GOT3 (cell line): ENCODE results near the gene MEX3A.
"Not testable (repeated sequence)": the region's sequence is repeated elsewhere in the genome, so short reads cannot be mapped to it uniquely, and the experiment has no call there.

Experiments
- DNase-seq: peaks from one replicate; lab custom pipeline; 2025; ENCODE audit warnings: mixed read lengths; lab: John Stamatoyannopoulos, UW

The MEX3A gene, protein sequence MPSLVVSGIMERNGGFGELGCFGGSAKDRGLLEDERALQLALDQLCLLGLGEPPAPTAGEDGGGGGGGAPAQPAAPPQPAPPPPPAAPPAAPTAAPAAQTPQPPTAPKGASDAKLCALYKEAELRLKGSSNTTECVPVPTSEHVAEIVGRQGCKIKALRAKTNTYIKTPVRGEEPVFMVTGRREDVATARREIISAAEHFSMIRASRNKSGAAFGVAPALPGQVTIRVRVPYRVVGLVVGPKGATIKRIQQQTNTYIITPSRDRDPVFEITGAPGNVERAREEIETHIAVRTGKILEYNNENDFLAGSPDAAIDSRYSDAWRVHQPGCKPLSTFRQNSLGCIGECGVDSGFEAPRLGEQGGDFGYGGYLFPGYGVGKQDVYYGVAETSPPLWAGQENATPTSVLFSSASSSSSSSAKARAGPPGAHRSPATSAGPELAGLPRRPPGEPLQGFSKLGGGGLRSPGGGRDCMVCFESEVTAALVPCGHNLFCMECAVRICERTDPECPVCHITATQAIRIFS

DNA sequence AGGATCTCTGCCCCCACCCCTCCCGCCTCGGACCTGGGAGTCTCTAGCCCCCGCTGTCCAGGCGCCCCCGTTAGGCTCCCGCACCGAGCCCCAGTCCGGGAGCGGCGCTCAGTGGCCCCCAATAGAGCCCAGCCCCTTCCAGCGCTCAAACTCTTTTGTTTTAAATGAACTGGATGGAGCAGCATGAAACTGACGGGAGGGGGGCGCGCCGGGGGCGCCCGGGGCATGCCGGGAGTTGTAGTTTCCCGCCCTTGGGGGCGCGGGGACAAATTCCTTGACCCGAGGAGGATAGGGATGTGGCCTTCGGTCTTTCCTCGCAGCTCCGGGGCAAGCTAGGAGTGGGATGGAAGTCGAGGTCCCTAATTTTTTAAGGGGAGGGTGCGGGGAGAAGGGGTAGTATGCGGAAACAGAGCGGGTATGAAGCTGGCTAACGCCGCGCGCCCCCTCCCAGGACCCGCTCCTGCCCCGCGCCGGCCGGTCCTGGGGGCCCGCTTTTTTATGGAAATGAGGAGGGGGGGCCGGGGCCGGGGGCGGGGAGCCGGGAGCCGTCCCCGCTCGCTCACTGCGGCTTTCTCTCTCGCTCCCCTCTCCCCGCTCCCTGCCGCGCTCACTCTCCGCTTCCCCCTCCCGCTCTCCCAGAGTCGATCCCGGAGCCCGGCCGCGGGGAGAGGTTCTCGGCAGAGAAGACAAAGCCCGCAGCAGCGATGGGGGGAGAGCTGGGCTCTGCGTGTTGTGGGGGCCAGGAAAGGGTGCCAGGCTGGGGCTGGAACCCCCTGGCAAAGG is at the start of gene MEX3A:
MEX3A (minus strand) TSS at position 157 of the 783 bp plus-strand sequence. CDS start 467 bp downstream, outside the sequence.
- DNase-seq: no peak

DNA sequence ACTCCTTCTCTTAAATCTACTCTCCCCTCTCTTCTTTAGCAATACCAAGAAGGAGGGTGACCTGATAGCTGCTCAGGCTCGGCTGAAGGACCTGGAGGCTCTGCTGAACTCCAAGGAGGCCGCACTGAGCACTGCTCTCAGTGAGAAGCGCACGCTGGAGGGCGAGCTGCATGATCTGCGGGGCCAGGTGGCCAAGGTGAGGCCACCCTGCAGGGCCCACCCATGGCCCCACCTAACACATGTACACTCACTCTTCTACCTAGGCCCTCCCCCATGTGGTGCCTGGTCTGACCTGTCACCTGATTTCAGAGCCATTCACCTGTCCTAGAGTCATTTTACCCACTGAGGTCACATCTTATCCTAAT is 48.3 kb upstream of the MEX3A start:
- DNase-seq: no peak

DNA sequence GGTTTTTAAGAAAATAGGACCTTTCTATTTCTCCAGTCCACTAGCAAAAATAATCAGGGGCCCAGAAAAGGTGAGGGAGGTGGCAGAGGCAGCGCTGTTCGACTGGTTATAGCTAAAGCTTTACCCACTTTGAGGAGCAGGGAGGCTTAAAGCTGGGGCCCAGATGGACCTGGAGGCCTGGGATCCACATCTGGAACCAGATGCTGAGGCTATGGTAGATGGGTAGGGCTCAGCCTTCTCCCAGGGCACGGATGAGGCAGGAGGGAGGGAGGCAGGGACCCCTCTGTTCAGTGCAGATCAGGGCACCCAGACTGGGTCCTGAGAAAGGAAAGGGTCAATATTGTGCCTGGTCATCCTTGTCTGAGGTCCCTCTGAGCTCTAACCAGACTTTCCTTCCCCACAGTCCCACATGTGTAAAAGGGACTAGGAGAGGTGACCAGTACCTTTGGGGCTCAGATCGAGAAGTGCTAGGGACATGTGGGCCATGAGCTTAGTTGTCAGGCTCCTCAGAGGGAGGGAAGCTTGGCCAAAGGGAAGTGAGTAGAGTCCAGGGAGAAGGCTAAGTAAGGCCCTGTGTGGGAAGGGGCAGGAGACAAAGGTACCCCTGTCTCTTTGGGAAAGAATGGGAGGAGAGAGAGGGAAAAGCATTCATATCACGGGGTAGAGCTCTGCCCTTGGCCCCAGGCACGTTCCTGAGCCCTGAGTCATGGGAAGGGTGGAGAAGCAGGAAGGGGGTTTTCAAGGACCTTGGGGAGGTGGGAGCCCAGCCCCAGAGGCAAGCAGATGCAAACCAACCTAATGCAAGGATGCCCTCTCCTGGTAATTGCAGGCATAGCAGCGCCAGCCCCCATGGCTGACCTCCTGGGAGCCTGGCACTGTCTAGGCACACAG is 47.7 kb upstream of the MEX3A start:
- DNase-seq: peak; percentile 49

DNA sequence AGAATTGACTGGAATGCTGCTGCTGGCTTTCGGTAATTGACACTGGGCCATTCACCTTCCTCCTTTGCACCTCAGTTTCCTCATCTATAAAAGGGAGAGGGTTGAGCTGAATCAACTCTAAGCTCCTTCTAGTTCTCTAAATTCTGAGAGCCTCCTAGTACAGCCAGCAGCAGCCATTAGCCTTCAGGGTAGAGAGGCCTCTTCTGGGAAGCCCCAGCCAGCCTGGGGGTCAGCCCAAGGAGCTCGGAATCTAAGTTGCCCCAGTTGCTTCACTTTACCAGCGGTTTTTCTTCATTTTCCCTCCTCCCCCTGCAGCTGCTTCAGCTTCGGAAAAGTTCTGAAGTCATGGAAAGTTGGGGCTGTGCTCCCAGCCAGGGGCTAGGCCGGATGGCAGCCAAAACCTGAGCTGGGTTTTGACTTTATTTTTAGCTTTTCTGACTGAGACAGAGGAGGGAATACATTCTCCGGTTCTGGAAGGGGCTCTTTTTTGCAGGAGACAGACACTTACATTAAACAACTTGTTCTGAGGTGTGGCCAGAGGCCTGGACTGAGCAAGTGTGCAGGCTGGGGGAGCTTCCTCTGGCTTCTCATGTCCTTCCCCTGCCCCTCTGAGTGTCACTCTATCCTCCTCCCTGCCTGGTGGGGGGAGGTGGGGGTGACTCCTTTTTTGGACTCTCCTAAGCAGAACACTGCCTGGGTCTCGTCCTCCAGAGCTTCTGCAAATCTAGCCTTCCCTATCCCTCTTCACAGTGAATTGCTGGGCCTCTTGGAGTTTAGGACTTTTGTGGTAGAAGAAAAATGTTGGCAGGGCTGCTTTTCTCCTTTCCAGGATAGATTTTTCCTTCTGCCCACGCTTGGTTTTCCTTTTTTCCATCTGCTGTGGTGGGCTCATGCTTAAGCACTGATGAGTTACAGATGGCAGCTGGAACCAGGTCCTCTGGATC is 46.7 kb upstream of the MEX3A start:
- no peak for DNase-seq

DNA sequence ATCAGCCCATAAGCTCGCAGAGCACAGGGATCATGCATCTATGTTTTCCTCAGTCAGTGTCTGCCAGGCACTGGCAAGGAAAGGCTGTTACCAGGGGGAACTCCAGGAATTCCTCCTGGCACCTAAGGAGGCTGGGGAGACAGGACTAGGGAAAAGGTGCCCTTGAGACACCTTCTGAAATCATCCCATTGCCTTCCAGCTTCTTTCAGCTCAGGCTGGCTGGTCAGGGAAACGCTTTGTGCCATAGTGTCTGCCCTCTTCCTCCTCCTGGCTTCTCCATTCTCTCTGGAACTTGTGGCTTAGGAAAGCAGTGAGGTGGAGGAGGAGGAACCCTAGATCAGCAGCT is 46.0 kb upstream of the MEX3A start:
- no peak for DNase-seq

DNA sequence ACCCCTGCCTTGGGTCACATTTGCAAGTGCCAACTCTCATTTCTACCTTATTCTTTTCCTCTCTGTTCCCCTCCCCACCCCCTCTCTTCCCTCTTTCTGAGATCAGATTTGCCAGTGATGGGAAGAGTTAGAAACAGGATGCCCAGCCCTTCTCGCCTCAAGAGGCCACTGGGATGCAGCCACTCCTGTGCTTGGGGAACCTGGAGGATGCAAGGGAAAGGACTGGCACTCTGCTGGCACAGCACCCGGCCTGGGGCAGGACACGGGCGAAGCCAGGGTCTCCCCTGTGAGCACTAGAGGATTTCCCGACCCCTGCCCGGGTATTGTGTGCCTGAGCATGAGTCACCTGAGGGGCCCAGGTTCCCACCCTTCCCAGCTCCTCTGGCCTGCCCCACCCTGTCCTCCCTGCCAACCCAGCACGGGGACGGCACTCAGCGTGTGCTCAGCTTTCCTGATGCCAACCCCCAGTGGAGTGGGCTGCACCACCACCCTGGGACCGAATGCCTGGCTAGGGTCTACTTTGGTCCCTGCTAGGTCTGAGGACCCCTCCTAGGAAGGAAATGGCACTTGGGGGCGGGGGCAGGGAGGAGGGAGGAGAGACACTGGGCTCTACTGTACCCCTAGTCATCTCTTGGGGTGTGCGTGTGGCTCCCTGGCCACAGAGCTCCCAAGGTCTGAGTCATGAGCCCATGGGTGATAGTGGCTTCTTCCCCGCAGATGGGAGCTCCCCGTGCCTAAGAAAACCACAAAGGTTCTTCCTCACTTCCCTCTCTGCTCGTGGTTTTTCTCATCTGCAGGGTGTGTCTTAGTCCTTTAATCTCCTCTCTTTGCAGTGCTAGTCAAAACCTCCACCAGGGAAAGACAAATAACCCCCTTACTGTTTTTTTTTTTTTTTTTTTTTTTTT is 44.6 kb upstream of the MEX3A start:
- DNase-seq: peak; percentile 71

DNA sequence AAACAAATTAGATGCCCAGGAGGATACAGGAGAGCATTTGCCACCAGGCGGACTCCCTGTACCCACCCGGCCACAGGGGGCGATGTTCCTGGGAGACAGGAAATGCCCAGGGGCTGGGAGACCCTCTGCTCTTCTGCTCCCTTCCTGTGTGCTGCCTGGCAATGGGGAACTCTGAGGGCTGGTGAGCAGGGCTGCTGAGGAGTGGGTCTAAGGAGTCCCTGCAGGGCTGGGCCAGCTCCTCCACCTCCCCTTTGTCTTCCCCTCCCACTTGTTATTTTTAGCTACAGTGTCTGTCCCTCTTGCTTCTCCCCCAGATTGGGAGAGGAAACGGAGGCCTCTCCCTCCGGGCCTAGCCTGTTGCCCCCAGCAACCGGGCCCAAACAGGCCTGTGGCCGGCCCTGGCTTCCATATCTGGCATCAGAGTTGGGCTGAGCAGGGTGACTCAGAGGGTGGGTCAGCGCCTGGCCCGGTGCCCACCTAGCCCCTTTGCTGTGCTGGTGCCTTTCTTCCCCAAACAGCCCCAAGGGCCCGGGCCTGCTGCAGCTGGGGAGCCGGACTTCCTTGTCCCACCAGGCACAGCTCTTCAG is 43.9 kb upstream of the MEX3A start:
- DNase-seq: peak; percentile 88

DNA sequence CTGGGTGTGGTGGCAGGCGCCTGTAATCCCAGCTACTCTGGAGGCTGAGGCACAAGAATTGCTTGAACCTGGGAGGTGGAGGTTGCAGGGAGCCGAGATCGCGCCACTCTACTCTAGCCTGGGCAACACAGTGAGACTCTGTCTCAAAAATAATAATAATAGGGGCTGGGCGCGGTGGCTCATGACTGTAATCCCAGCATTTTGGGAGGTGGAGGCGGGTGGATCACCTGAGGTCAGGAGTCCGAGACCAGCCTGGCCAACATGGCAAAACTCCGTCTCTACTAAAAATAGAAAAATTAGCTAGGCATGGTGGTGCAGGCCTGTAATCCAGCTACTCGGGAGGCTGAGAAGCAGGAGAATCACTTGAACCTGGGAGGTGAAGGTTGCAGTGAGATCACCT is 43.3 kb upstream of the MEX3A start:
- DNase-seq: not testable (repeated sequence)

DNA sequence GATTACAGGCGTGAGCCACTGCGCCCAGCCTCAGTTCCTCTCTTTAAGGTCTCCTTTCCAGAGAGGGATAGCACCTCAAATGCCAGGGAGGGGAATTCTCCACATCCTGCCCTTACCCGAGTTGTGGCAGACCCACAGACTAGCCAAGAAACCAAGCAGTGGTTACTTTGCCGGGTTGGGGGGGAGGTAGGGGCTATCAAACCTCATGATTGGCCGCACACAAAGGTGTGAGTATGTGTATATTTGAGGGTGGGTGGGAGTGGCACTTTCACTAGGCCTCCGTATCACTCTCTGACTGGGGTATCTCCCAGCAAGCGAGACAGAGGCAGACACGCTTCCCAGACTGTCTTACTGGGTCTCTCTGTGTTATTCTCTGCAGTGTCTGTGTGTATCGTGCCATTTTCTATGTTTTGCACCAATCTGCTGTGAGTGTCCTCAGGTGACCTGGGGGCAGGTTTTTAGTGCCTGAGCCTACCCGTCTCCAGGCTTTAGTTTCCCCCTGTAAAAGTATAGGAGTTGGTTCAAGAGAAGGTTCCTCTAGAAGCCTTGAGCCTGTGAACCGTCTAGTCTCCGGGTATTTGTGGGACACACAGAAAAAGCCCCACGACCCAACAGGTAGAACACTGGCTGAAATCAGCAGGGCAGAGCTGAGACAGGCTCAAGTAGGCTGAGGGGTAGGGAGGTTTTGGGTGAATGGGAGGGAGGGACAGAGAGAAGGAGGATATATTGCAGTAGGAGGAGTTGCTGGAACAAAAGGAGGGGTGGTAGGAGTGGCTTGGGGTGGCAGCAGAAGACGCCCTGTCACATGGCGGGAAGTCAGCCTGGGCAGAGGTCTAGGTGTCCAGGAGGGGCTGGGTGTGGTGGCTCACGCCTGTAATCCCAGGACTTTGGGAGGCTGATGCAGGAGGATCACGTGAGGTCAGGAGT is 42.6 kb upstream of the MEX3A start:
- no peak for DNase-seq

DNA sequence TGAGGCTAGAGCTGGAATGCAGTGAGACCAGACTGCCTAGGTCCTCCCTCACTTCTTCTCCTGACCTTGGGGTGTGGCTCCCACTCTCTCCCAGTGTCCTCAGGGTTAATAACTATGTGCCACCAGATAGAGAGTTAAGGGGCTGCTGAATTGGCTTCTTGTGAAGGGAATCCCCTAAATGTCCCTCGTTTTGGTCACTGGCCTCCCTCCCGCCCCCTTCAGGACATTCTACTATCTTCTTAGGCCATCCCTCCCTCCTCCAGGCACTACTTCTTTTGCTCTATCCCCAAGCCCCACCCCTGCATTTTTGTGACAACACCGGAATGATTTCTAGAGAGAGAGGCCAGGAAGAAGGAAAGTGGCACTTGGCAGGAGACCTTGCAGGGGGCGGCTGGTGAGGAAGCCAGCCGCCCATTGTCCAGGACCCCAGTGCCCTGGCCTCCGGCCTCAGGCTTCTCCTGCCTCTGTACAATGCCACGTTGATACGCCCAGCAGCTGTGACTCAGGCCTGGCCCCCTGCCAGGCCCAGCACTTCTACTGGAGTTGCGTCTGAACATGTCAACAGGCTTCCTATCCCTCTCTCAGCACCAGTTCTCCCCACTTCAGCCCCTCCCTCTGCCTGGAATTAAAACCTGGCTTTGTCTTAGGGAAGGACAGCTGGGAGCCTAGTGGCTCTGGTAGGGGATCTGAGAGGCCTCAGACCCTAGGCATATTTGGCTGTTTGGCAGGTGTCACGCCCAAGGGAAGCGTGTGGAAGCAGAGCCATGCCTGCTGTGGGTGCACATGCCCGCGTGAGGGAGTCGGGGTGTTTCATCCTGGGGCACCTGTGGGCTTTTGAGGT is 41.3 kb upstream of the MEX3A start:
- DNase-seq: peak; percentile 84

DNA sequence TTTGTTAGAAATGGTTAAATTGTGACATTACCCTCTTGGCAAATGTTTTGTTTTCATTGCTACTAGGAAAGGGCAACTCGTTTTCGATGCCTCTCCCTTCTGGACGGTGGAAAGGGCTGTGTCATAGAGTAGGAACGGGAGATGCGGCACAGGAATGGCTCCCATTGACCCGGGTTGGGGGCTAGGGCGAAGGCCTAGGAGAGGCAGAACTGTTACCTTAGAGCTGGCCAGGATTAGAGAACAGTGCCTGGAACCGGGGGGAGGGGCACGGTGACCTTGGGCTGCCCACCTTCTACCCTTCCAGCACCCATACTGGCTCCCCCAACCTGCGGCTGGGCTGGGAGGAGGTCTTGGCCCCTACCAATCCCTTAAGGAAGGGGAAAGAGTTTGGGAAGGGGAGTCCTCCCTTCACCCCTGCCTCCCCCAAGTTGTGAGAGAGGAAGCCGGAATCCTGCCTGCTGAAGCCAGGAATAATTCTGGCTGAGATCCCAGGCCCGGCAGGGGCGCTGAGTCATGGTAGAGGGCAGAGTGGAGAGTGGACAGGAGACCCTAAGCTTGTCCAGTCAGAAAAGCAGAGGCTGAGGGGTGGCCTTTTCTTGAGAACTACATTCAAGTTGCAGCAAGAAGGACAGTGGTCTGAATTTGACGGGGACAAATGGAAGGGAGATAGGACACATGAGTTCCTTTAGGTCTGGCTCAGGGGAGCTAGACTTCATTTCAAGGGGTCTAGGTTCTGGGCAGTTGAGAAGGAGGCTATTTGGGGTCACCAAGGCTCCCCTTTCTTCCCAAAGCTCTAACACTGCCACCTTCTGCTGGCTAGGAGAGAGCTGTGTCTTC is 40.5 kb upstream of the MEX3A start:
- DNase-seq: peak; percentile 36

DNA sequence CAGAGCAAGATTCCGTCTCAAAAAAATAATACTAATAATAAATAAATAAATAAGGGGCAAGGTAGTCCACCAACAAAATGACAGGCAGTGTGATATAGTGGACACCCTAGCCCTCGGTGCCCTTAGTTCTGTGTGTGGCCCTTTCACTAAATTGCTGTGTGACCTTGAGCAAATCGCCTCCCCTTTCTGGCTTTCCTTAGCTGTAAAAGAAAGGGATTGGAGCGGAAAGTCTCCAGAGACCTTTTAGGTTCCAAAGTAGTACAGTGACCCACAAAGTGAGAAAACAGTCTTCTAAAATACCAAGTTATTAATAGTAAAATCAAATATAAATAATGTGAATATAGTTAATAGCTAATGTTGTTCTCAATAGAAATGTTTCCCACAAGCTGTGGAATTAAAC is 39.8 kb upstream of the MEX3A start:
- no peak for DNase-seq

DNA sequence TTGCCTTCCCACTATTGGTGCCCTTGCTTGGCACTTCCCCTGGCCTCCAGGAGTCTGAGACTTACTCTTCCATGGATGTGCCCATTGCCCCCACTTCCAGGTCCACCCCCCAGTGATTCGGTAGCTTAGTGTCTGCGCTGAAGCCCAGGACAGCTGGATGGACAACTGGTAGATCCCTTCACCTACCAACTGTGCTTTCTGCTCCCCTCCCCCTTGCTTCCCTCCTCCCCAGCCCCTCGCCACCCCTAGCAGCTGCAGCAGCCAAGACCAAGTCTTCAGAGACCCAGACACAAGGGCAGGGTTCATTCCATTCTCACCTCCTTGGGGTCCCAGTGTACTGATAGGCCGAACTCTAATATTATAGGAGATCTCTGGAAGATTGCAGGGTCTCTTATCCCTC is 39.2 kb upstream of the MEX3A start:
- no peak for DNase-seq

DNA sequence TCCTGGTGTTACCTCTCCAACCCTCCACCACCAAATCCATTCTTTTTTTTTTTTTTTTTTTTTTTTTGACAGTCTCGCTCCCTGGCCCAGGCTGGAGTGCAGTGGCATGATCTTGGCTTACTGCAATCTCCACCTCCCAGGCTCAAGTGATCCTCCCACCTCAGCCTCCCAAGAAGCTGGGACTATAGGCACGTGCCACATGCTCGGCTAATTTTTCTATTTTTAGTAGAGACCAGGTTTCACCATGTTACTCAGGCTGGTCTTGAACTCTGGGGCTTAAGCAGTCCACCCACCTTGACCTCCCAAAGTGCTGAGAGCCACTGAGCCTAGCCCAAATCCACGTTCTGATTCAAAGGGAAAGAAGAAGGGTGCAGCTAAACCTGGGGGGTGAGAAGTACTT is 38.7 kb upstream of the MEX3A start:
- DNase-seq: not testable (repeated sequence)

DNA sequence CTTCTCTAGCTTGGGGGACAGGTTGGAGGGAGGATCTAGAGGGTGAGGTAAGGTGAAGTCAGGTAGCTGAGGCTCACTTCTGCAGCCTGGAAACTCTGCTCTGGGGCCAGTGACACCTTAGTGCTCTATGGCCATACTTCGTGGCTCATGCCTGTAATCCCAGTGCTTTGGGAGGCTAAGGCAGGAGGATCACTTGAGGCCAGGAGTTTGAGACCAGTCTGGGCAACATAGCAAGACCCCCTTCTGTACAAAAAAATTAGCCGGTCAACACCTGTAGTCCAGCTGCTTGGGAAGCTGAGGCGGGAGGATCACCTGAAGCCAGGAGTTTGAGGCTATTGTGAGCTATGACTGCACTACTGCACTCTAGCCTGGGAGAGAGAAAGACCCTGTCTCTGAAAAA is 38.1 kb upstream of the MEX3A start:
- DNase-seq: no peak

DNA sequence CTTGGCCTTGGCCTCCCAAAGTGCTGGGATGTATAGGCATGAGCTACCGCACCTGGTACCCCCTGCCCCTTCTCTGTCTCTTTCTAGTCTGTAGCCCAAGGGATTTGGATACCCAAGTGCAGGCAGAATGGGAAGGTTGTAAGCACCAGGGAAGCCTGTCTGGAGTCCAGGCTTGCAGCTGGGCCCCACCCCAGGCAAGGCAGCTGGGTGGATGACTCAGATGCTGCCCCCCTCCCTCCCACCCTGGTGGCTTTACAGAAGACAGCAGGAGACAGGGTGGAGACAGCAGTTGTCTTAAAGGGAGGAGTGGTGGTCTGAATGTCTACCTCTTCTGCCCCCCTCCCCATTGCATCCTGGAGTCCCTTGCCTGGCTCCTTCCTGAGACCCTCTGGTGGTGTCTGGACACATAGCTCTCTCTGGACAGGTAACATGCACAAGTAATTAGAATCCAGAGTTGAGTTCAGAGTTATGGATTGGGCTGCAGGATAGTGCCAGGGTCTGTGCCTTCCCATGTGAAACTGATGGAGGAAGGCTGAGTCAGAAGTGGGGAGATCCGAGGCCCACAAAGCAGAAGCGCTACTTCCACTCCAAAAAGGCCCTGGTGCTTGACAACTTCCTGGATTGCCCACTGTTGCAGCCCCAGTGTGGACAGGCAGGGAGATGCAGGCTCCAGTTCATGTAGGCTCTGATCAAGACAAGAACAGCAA is 37.4 kb upstream of the MEX3A start:
- no peak for DNase-seq
